GM18507 (cell line): ENCODE data around the gene TADA1.
A peak's percentile ranks its signal among the peaks of the same experiment; 100 is the strongest.
"Not testable (repeated sequence)": the region's sequence is repeated elsewhere in the genome, so short reads cannot be mapped to it uniquely, and the experiment has no call there.

Experiments used
- DNase-seq: peaks from one replicate; pipeline ENCODE4 v3.0.0; 2011; ENCODE audit warnings: low read depth; ENCODE audit not compliant: insufficient read length; ENCODE audit errors: extremely low spot score
- FAIRE-seq: peaks from 2 replicates; lab custom pipeline; 2011; peaks lifted over from hg19 to GRCh38; lab: Jason Lieb, UNC

TADA1 gene

DNA sequence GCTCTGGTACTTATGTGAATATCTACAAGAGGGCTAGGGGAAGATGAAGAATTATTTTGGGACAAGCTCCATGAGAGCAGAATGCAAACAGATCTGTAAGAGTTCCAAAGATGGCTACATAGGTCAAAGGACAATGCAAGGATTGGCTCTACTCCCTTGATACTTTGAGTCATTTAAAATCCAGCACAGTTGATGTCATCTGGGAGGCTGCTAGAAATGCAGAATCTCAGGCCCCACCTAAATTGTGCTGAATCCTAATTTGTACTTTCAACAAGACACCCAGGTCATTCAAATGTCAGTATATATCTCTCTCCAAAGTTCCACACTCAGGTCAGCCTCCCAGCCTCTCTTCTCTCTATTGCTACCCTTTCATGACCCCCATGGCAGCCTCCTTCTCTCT lies 23.7 kb upstream of the TADA1 start:
- FAIRE-seq (no peak), DNase-seq (no peak)

DNA sequence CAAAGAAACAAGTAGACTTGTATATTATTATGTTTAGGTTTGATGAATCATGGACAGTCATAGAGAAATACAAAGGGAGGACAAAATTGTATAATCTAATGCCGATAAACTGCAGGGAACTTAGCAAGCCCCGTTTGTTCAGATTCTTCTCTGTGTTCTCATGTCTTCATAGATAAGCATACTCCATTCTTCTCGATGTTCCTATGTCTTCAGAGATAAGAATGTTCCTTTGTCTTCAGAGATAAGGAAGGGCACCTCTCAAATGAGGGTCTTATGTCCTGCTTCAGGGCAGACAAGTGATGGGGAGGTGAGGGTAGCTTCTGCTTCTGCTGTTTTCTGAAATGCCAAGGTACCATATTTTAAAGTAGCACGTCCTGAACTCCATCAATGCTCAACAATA lies 19.7 kb upstream of the TADA1 start:
- no peak for FAIRE-seq
- no peak for DNase-seq

GRCh38 chr1:166889776-166890175 lies 13.7 kb upstream of the TADA1 start:
- FAIRE-seq (no peak), DNase-seq (no peak)

- no peak for DNase-seq
- no peak for FAIRE-seq
These were observed 12.5 kb upstream of the TADA1 start for GRCh38 chr1:166888373-166889111.

DNA sequence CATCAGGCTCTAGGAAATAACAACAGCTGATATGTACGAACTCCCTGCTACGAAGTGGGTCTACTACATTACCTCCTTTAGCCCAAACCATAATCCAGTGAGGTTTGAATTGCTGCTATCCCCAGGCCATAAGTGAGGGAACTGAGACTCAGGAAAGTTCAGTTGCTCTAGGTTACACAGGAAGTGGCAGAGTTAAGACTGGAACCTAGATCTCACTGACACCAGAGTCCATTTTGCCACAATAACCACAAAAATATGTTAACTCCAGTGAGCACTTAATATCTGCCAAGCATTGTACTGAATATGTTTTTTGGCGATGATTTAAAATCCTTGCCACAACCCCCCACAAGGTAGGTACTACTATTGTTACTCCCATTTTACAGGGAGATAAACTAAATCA lies 8.9 kb upstream of the TADA1 start:
- no peak for DNase-seq
- peak; percentile 51 for FAIRE-seq

- no peak for DNase-seq
- FAIRE-seq = no peak
These were observed 8.1 kb upstream of the TADA1 start for GRCh38 chr1:166884040-166884642.

DNA sequence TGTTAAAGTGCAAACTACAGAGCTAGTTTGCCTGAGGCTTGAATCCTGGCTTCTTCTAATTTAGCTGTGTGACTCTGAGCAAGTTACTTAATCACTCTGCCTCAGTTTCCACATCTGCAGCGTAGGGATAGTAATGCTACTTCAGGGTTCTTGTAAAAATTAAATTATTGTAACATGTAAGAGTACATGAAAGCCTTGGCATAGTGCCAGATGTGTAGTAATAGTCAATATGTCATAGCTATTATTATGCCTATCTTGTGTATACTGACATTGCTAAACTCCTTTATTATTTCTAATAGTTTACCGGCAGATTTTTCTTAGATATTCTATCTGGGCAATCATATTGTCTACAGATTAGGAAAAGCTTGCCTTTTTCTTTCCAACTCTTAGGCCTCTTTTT lies 6.8 kb upstream of the TADA1 start:
- no peak for DNase-seq
- no peak for FAIRE-seq

DNA sequence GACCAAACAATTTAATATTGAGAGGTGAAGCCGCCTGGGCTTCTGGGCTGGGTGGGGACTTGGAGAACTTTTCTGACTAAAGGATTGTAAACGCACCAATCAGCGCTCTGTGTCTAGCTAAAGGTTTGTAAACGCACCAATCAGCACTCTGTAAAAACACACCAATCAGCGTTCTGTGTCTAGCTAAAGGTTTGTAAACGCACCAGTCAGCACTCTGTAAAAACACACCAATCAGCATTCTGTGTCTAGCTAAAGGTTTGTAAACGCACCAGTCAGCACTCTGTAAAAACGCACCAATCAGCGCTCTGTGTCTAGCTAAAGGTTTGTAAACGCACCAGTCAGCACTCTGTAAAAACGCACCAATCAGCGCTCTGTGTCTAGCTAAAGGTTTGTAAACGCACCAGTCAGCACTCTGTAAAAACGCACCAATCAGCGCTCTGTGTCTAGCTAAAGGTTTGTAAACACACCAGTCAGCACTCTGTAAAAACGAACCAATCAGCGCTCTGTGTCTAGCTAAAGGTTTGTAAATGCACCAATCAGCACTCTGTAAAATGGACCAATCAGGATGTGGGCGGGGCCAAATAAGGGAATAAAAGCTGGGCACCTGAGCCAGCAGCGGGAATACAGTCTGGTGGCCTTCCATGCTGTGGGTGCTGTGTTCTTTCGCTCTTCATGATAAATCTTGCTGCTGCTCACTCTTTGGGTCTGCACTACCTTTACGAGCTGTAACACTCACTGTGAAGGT lies 2.3 kb upstream of the TADA1 start:
- DNase-seq, FAIRE-seq: not testable (repeated sequence)

DNA sequence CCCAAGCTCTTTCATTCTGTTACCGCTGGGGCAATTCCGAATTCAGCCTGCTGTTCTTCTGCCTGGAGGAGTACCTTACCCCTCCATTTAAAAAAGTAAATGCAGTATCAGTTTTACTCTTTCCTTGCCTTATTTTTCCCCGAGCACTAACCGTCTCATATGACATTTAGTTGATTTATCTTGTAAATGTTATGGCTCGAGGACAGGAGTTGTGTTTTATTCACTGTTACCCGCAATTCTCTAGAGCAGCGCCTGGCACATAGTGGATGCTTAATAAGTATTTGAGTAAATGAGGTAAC lies 425 bp upstream of the TADA1 start:
- no peak for DNase-seq
- FAIRE-seq = no peak

- DNase-seq (no peak), FAIRE-seq (peak; percentile 56)
These were observed 746 bp downstream of the TADA1 start for GRCh38 chr1:166875302-166875733.

GRCh38 chr1:166874464-166874863 lies 1.6 kb downstream of the TADA1 start:
- DNase-seq (no peak), FAIRE-seq (no peak)

DNA sequence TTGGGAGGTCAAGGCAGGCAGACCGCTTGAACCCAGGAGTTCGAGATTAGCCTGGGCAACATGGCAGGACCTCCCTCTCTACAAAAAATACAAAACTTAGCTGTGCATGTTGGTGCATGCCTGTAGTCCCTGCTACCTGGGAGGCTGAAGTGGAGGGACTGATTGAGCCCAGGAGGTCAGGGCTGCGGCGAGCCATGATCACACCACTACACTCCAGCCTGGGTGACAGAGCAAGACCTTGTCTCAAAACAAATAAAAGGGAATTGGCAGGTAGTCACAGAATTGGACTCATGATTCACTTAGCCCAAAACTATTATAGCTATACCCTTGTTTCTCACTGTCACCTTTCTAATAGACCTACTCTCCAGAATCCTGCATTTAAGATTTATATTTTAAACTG lies 5.5 kb downstream of the TADA1 start:
- DNase-seq = no peak
- FAIRE-seq = no peak

DNA sequence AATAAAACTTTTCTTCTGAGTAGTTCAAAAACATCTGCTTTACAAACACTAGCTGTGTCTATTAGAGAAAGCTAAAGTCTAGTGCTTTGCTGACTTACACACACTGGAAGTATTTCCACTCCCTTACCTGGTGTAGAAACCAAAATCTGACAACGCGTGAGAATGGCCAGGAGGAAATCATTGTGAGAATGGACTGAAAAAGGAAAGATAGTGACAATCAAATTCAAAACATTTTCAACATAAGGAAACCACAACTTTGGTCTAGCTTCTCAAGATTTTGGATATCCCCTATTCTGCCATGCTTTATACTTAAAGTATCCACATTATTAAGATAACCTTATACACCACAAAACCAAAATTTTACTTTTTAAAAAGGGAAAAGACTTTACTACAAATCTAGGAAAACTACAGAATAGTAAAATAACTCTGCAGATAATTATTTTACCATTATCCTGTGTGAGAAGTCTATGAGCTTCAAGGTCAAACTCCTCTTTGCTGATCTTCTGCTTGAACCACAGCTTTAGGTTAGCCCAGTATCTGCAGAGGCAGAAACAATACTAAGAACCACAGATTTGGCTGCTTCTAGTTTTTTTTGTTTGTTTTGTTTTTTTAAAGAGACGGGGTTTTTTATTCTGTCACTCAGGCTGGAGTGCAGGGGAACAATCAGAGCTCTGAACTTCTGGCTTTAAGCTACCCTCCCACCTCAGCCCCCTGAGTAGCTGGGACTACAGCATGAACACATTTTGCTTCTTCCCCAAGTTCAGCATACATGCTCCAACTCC lies 6.6 kb downstream of the TADA1 start:
- FAIRE-seq (no peak), DNase-seq (no peak)

GRCh38 chr1:166868639-166869038 lies 7.4 kb downstream of the TADA1 start:
- FAIRE-seq = no peak
- no peak for DNase-seq

DNA sequence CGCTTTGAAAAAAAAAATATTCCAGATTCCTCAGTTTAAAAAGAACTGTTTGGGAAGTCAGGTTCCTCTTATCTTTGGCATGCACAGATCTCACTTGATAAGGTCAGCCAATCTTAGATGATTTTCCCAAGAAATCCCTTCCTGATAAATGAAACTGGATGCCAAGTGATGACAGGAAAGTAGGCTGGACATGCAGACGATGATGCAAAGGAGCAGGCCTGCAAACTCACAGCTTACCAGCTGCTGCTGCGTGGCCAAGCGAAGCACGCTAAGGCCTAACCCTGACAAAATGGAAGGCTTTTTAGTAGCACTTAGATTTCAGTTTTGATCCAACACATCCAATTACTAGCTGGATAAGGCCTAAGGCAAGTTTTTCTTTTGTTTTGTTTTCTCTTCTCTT lies 10.1 kb downstream of the TADA1 start:
- DNase-seq (no peak), FAIRE-seq (no peak)

DNA sequence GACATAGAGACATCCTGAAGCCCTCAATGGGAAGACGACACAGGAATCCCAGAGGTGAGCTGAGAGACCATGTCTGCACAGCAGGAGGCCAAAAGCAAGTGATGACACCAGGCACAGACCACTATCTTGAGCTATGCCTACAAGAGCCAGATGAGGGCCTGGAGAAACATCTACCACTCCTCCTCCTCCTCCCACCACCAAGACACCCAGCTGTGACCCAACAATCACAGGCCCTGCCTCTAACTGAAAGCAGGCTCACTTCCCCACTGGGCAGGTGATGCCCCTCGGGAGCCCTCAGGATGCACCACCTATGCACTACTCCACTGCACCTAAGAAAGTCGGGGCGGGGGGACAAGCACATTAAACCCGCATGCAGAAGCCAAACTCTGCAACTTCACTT lies 16.5 kb downstream of the TADA1 start:
- no peak for DNase-seq
- FAIRE-seq = no peak

GRCh38 chr1:166858726-166859419 lies 17.2 kb downstream of the TADA1 start:
- DNase-seq (no peak), FAIRE-seq (peak; percentile 39)

DNA sequence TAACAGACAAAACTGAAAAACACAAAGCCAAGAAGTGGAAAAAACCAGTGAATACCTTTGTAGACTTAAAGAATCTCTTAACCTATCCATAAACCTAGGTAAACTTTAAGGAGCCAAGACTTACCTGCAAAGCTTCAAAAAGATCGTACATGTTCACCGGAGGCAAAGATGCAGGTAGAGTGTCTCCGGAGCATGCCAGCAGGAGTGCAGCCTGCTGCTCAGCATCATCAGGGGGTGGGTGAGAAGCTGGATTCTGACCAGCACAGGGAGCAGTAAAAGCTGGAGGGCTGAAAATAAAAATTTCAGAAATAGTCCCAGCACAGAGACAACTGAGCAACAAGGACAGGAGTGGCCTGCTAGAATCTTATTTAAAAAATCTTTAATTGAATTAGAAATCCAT lies 18.1 kb downstream of the TADA1 start:
- DNase-seq (no peak), FAIRE-seq (no peak)

DNA sequence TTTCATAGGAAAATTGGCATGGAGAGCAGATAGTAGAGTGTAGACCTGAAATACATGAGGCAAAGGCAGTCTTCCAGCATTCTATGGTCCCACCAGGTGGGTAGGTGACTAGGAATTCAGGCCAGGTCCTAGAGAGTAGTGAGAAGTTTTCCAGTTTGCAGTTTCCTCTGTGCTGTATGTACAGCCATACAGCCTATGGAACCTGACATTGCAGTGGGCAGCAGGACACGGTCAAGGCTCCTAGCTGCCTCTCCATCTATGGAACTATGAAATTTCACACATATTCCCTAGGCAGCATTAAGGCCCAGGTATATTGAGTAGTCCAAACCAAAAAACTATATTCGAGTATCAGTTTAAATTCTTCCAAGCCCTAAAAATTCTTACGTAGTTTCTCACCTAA lies 20.5 kb downstream of the TADA1 start:
- FAIRE-seq (no peak), DNase-seq (no peak)

DNA sequence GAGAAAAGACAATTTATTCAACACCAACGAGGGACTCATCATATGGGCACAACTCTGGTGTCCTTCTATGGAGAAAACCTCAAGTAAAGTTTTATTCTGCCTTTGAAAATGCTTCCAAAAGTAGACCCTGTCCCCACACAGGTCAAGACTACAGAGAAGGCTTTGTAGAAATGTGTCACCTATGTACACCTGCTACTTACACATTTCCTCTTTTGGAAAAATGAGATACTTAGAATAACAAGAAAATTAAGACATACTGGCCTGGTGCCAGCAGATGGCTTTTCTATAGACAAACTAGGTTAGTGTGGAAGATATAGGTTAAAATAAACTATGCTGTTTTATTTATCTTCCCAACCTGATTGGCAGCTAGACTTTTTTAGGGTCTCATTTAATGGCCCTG lies 23.1 kb downstream of the TADA1 start:
- DNase-seq = no peak

More for the DNA sequence above, 23.1 kb downstream of the TADA1 start:
- no peak for FAIRE-seq
